ENCODE measurements around the gene TBC1D9B.

DNA sequence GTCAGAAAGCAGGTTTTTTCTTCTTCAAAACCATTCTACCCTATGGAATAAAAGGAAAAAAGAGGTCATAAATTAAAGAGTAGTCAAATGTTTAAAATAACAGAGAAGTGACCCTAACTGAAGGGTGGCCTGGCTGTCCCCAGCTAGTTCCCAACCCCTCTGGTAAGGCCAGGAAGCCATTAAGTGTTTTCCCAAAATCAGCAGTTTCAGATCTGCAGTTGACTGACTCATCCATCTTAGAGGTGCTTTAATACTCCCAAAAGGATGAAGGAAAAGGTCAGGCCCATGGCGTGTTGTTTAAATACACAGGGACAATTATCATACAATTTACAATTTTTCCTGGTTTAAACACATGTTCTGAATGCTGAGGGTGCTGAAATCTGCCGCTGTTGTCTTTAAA is 47.9 kb upstream of the TBC1D9B start:
- TF ChIP-seq, protein P1, sequence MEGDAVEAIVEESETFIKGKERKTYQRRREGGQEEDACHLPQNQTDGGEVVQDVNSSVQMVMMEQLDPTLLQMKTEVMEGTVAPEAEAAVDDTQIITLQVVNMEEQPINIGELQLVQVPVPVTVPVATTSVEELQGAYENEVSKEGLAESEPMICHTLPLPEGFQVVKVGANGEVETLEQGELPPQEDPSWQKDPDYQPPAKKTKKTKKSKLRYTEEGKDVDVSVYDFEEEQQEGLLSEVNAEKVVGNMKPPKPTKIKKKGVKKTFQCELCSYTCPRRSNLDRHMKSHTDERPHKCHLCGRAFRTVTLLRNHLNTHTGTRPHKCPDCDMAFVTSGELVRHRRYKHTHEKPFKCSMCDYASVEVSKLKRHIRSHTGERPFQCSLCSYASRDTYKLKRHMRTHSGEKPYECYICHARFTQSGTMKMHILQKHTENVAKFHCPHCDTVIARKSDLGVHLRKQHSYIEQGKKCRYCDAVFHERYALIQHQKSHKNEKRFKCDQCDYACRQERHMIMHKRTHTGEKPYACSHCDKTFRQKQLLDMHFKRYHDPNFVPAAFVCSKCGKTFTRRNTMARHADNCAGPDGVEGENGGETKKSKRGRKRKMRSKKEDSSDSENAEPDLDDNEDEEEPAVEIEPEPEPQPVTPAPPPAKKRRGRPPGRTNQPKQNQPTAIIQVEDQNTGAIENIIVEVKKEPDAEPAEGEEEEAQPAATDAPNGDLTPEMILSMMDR (IDR thresholded peaks at IDR 0.05; ENCODE audit: low read depth, low read length), result no peak
- TF ChIP-seq EZH2phosphoT487 (IDR thresholded peaks at IDR 0.05; ENCODE audit: low read depth), result no peak
